ENCODE data around the gene NRXN2.

Gene NRXN2

GRCh38 chr11:64744544-64745188, 21.7 kb upstream of the NRXN2 start:
- DNase-seq (ENCODE audit: low read depth in 2 of 3, low spot score in 2 of 3): no peak

- DNase-seq (ENCODE audit: low read depth in 2 of 3, low spot score in 2 of 3): peak in 2 of 3 experiments; percentile 77 to 78
Observed at GRCh38 chr11:64743591-64744543, 20.9 kb upstream of the NRXN2 start, which contains the start of gene RASGRP2. TSS of gene RASGRP2 (minus strand) at chr11:64744142. CDS start at chr11:64742866, 1,276 bp downstream.

- DNase-seq (ENCODE audit: low read depth in 2 of 3, low spot score in 2 of 3): peak; percentile 59 to 82 (median 75)
Observed at GRCh38 chr11:64742889-64743590, 20.0 kb upstream of the NRXN2 start.

- no peak for DNase-seq (ENCODE audit: low read depth in 2 of 3, low spot score in 2 of 3)
Observed at GRCh38 chr11:64742087-64742888, 19.3 kb upstream of the NRXN2 start.

GRCh38 chr11:64741375-64742086, 18.5 kb upstream of the NRXN2 start:
- DNase-seq (ENCODE audit: low read depth in 2 of 3, low spot score in 2 of 3): no peak

- no peak for DNase-seq (ENCODE audit: low read depth in 2 of 3, low spot score in 2 of 3)
Observed at GRCh38 chr11:64739871-64740270, 16.9 kb upstream of the NRXN2 start.

GRCh38 chr11:64736654-64737053, 13.7 kb upstream of the NRXN2 start:
- no peak for DNase-seq (ENCODE audit: low read depth in 2 of 3, low spot score in 2 of 3)

GRCh38 chr11:64735725-64736259, 12.8 kb upstream of the NRXN2 start:
- no peak for DNase-seq (ENCODE audit: low read depth in 2 of 3, low spot score in 2 of 3)

GRCh38 chr11:64734811-64735724, 12.1 kb upstream of the NRXN2 start:
- DNase-seq (ENCODE audit: low read depth in 2 of 3, low spot score in 2 of 3): no peak

- DNase-seq (ENCODE audit: low read depth in 2 of 3, low spot score in 2 of 3): no peak
Observed at GRCh38 chr11:64731601-64732000, 8.6 kb upstream of the NRXN2 start.

- no peak for DNase-seq (ENCODE audit: low read depth in 2 of 3, low spot score in 2 of 3)
Observed at GRCh38 chr11:64729851-64730382, 6.9 kb upstream of the NRXN2 start.

- no peak for DNase-seq (ENCODE audit: low read depth in 2 of 3, low spot score in 2 of 3)
Observed at GRCh38 chr11:64728757-64729365, 5.9 kb upstream of the NRXN2 start.

- DNase-seq (ENCODE audit: low read depth in 2 of 3, low spot score in 2 of 3): no peak
Observed at GRCh38 chr11:64726867-64727530, 4.0 kb upstream of the NRXN2 start.

- no peak for DNase-seq (ENCODE audit: low read depth in 2 of 3, low spot score in 2 of 3)
Observed at GRCh38 chr11:64726211-64726641, 3.2 kb upstream of the NRXN2 start.

GRCh38 chr11:64724863-64725532, 2.0 kb upstream of the NRXN2 start:
- no peak for DNase-seq (ENCODE audit: low read depth in 2 of 3, low spot score in 2 of 3)

- DNase-seq (ENCODE audit: low read depth in 2 of 3, low spot score in 2 of 3): no peak
Observed at GRCh38 chr11:64723907-64724862, 1.2 kb upstream of the NRXN2 start.

Data from activated CD8-positive, alpha-beta memory T cell treated with anti-CD3 and anti-CD28 coated beads for 48 hours (primary cell).